Measurements from ENCODE around the gene RASGRP2.

The RASGRP2 gene

GRCh38 chr11:64771861-64772260 lies 27.9 kb upstream of the RASGRP2 start:
- in situ Hi-C loops (cut with MboI; ENCODE audit: low sequenced_read_pairs) = no loop called here

GRCh38 chr11:64770120-64770519 lies 26.2 kb upstream of the RASGRP2 start:
- in situ Hi-C loops (cut with MboI; ENCODE audit: low sequenced_read_pairs) = no loop called here

DNA sequence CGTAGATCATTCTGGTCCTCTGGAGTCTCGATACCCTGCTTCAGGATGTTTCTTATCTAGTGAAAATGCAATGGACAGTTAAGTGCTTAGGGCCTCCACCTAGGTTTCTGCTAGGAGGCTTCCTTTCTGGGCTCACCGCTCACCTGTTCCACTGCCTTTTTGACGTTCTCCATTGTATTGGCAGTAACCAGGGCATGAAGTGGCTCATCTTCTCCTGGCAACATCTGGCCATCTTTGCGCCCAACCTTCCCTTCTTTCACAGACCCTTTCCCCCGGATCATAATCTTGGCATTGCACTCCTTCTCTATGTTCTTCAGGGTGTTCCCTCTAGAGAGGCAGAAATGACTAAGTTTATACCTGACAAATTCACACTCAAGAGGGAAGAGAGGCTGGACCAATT lies 25.3 kb upstream of the RASGRP2 start:
- in situ Hi-C loops (cut with MboI; ENCODE audit: low sequenced_read_pairs) = no loop called here

DNA sequence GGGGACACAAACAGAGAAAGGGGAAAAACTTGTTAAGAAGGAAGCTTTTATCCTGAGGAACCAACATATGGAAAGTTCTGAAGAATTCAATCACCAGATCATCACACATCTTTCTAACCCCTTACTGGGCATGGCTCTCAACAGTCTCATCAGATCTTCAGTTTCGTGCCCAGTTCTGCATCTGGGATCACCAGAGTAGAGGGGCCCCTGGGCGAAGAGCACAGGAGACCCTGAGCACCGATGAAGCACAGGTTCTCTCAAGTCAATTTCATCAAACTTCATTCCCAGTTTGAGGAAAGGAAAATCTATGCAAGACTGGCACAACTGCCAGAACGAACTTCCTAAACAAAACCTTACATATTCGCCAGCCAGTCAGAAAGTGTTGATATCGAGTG lies 24.4 kb upstream of the RASGRP2 start:
- in situ Hi-C loops (cut with MboI; ENCODE audit: low sequenced_read_pairs) = no loop called here

DNA sequence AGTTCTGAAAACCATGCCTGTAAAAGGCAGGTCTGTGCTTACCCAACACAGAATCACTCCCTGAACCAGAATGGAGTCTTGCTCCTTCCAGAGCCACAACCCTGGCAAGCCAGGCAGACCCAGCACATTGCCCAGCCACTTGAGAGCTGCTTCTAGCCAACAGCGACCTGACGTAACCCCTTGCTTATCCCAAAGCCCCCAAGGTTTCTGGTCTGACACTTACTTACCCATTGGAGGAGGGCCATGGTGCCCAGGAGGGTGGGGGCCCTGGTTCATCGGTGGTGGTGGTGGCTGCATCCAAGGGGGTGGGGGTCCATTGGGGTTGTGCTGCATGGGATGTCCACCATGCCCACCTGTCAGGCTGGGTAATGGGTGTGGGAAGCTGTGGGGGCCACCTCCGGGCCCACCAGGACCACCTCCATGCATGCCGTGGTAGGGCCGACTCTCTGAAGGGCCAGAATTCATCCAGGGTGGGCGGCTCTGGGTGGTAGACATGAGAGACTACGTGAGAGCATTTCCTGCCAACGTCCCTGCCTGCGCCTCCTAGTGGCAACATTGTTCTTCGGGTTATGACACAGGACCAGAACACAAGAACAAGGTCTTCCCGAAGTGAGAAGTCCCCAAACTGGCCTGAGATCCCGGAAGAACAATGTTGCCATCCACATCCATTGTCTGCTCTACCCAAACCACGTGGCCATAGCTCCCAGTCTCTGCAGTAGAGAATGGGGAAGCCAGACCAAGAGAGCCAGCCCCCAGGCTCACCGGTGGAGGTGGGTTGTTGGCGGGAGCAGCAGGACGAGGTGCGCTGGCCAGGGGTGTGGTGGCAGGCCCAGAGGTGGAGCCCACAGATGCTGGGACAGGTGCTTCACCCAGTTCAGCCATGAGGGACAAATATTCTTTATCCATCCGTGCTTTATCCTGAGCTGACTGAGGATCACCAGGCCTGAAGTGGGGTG lies 23.7 kb upstream of the RASGRP2 start:
- in situ Hi-C loops (cut with MboI; ENCODE audit: low sequenced_read_pairs) = no loop called here

GRCh38 chr11:64766881-64767280 lies 22.9 kb upstream of the RASGRP2 start:
- in situ Hi-C loops (cut with MboI; ENCODE audit: low sequenced_read_pairs) = no loop called here

- in situ Hi-C loops (cut with MboI; ENCODE audit: low sequenced_read_pairs) = no loop called here
Measured at GRCh38 chr11:64765851-64766665, 22.1 kb upstream of the RASGRP2 start.

- in situ Hi-C loops (cut with MboI; ENCODE audit: low sequenced_read_pairs) = no loop called here
Measured at GRCh38 chr11:64765291-64765850, 21.4 kb upstream of the RASGRP2 start.

- in situ Hi-C loops (cut with MboI; ENCODE audit: low sequenced_read_pairs) = no loop called here
Measured at GRCh38 chr11:64764753-64765152, 20.8 kb upstream of the RASGRP2 start.

DNA sequence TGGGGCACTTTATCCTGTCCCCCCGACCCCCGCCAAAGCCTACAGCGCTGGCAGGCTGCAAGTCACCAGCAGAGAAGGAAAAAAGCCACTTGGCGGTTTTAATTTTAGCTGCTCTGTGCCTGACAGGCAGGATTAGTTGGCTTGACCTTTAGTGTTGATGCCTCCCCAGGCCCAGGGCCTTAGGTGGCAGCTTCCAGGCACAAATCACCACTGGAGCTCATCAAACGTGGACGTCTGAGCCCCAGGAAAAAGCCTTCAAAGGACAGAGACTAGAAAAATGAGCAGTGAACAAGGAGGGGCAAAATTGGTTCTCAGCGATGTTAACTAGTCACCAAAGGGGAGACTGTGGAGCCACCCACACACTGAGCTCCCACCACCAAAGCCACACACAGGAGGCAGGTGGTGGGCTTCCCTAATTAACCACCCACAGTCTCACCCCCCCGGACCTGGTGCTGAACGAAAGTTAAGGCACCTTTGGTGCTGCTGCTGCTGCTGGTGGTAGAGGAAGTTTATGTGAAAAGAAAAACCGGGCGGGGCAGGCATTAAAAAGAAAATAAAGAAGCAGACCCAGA lies 20.2 kb upstream of the RASGRP2 start:
- in situ Hi-C loops (cut with MboI; ENCODE audit: low sequenced_read_pairs) = no loop called here

- in situ Hi-C loops (cut with MboI; ENCODE audit: low sequenced_read_pairs) = no loop called here
Measured at GRCh38 chr11:64763526-64764039, 19.6 kb upstream of the RASGRP2 start.

DNA sequence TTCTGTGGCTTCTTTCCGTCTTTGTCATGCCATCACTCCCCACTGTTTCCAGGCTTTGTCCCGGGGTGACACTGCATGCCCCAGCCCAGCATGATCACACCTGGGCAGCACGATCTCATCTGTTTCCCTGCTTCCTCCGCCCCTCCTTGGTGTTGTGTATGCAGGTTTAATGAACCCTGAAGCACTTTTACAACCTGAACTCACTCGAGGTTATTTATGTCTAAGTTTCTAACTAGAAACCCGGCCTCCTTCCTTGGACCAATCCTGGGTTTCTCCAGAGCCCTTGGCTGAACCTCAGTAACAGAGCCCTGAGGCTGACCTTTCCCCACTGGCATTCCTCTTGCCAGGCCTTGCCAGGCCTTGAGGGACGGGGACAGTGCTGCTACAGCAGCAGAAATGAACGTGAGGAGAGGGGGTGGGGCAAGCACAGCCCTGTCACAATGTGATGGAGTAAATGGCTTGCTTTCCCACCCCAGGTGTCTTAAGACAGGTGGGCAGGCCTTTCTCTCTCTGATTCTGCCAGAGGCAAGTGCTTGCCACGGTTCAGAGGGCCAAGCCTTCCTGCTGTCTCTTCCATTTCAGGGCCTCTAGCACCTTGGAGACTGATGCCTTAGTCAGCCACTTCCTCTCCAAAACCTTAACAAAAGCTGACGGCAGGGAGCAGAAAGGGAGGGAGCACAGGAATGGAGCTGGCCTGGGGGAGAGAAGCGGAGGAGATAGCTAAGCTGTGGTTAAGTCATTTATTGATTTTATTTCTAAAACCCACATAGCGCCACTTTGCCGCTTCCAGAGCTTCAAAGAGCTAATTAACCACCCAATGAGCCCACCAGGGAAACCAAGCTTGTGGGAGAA lies 19.0 kb upstream of the RASGRP2 start:
- in situ Hi-C loops (cut with MboI; ENCODE audit: low sequenced_read_pairs) = no loop called here

DNA sequence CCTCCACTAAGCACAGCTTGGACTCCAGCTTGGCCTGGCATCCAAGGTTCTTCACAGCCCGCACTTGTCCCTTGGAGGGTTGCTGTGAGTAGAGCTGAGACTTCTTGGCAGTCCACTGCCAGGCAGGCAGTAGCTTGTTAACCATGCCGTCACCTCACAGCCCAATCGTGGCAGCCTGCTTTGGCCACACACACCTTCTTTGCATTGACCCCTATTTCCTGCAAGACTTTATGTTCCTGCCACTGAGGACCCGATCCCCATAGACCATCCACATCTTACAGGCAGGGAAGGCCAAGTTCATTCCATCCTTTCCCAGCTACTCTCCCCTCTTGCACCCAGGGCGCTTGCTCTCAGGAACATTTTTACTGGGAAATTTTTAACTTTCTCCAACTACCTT lies 18.3 kb upstream of the RASGRP2 start:
- in situ Hi-C loops (cut with MboI; ENCODE audit: low sequenced_read_pairs) = no loop called here

DNA sequence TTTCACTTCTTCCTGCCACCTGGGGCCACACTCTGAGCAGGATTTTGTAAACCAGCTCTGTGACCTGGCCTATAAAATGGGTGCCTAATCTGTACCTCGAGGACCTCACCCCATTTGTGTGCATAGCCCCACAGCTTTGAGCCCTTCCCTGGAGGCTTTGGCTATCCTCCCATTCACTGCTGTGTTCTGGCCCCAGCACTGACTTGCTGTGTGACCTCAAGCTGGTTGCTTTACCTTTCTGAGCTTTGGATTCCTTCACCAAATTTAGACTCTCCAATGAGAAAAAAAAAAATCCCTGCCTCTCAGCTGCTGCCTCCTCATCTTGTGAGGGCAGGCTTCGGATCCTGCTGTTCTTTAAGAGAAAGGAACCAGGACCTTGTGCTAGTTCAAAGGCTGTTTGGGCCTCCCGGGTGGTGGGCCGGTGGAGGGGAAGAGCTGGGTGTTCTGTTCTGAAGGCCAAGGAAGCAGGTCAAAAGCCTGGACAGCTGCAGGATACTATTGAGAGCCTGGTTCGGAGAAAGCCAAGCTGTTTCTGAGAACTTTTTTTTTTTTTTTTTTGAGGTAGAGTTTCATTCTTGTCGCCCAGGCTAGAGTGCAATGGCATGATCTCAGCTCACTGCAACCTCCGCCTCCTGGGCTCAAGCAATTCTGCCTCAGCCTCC lies 16.9 kb upstream of the RASGRP2 start:
- in situ Hi-C loops (cut with MboI; ENCODE audit: low sequenced_read_pairs) = no loop called here

DNA sequence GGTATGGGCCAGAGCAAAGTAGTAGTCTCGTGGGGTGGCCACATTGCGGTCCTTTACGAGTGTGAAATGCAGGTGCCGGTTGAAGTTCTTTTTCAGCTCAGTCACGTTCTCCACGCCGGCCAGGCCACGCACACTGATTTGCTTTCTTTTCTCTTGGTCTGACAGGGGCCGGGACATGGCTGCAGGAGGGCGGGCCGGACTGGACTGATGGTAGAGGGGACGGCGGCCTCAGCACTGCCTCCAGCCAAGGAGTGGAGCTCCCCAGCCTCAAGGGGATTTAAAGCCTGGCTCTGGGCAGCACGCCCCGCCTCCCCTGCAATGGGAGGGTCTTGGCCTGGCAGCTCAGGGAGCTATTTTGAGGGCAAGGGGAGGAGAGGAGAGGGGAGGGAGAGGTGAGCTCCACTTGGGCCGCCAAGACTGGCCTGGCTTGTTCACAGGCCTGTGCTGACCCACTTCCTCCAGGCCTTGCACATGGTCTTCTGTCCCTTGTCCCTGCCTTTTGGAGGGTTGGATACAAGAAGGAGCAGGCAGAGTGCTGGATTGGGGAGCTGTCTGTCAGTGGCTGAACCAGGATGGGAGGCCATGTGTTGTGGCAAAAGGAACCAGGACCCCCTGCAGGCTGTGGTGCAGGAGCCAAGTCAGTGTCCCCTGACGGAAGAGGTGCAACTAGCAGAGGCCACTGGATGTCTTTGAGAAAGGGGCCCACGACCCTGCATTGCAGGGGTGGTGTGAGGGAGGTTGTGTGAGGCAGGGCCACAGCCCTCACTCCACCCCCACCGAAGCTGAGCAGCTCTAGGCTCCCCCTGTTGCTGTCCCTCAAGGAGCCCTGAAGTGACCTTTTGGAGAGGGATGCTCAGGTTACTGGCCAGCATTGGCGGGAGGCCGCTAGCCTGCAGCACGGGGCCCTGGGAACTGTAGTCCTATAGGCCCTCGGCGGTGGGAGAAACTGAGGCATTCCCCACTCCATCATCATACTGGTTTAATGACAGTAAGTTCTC lies 16.1 kb upstream of the RASGRP2 start, which contains the start of gene PYGM:
Gene PYGM (minus strand): TSS at position 253 of the 998 bp plus-strand sequence. CDS start 76 bp downstream, at position 177.
- in situ Hi-C loops (cut with MboI; ENCODE audit: low sequenced_read_pairs) = no loop called here

GRCh38 chr11:64759131-64759721 lies 15.3 kb upstream of the RASGRP2 start:
- in situ Hi-C loops (cut with MboI; ENCODE audit: low sequenced_read_pairs) = no loop called here

GRCh38 chr11:64758330-64759079 lies 14.6 kb upstream of the RASGRP2 start:
- in situ Hi-C loops (cut with MboI; ENCODE audit: low sequenced_read_pairs) = no loop called here
